Trophoblast cell (in vitro differentiated cells and primary cell): ENCODE measurements around the gene BHMT.

Experiments
- DNase-seq, 2 donors: peaks; one replicate each; pipeline ENCODE4 v3.0.0-alpha.2; 2016
- H2AFZ ChIP-seq: 2 replicates; pipeline ENCODE4 v1.6.1; 2013; ENCODE audit warnings: low read length, moderate library complexity, mild to moderate bottlenecking; ENCODE audit not compliant: insufficient read depth, poor library complexity
- H2AK5ac ChIP-seq: 2 replicates; pipeline ENCODE4 v1.6.1; 2013; ENCODE audit warnings: mild to moderate bottlenecking, low read length
- H2BK120ac ChIP-seq: 2 replicates; pipeline ENCODE4 v1.6.1; 2013; ENCODE audit warnings: low read length, mild to moderate bottlenecking, moderate library complexity; ENCODE audit not compliant: insufficient read depth, poor library complexity
- H2BK12ac ChIP-seq: 2 replicates; pipeline ENCODE4 v1.6.1; 2013; ENCODE audit warnings: mild to moderate bottlenecking, low read length, moderate library complexity
- H2BK5ac ChIP-seq: 2 replicates; pipeline ENCODE4 v1.6.1; 2013; ENCODE audit warnings: low read length, low read depth, moderate library complexity, mild to moderate bottlenecking; ENCODE audit not compliant: poor library complexity
- H3K14ac ChIP-seq: 2 replicates; pipeline ENCODE4 v1.6.1; 2013; ENCODE audit warnings: mild to moderate bottlenecking, low read length
- H3K18ac ChIP-seq: 2 replicates; pipeline ENCODE4 v1.6.1; 2013; ENCODE audit warnings: mild to moderate bottlenecking, low read length
- H3K23ac ChIP-seq: 2 replicates; pipeline ENCODE4 v1.6.1; 2013; ENCODE audit warnings: low read length
- H3K27ac ChIP-seq: 2 replicates; pipeline ENCODE4 v1.5.1; 2013; ENCODE audit warnings: low read depth, mild to moderate bottlenecking, inconsistent platforms, low read length, moderate library complexity
- H3K27me3 ChIP-seq: 2 replicates; pipeline ENCODE4 v1.6.1; 2013; ENCODE audit warnings: inconsistent platforms, mild to moderate bottlenecking, low read length, moderate library complexity; ENCODE audit not compliant: insufficient read depth
- H3K36me3 ChIP-seq, 2 experiments: 1 replicate in 1 of 2; 2 replicates in 1 of 2; pipeline ENCODE4 v1.6.1; 2013; ENCODE audit warnings: low read length in 2 of 2, mild to moderate bottlenecking in 2 of 2, moderate library complexity in 1 of 2; ENCODE audit not compliant: insufficient read depth in 2 of 2, control insufficient read depth in 1 of 2
- H3K4ac ChIP-seq: 2 replicates; pipeline ENCODE4 v1.6.1; 2013; ENCODE audit warnings: low read depth, mild to moderate bottlenecking, low read length, moderate library complexity
- H3K4me1 ChIP-seq, 2 experiments: 1 replicate in 1 of 2; 2 replicates in 1 of 2; pipeline ENCODE4 v1.6.1; 2013; ENCODE audit warnings: low read length in 2 of 2, mild to moderate bottlenecking in 2 of 2, moderate library complexity in 1 of 2; ENCODE audit not compliant: insufficient read depth in 2 of 2, control insufficient read depth in 1 of 2
- H3K4me2 ChIP-seq: 2 replicates; pipeline ENCODE4 v1.6.1; 2013; ENCODE audit warnings: inconsistent platforms, mild to moderate bottlenecking, low read length, moderate library complexity
- H3K4me3 ChIP-seq: 2 replicates; pipeline ENCODE4 v1.5.1; 2013; ENCODE audit warnings: mild to moderate bottlenecking, low read depth, low read length, inconsistent platforms
- H3K79me1 ChIP-seq: one replicate; pipeline ENCODE4 v1.6.1; 2013; ENCODE audit warnings: low read length
- H3K79me2 ChIP-seq: 2 replicates; pipeline ENCODE4 v1.6.1; 2013; ENCODE audit warnings: low read length, mild to moderate bottlenecking; ENCODE audit not compliant: control insufficient read depth, insufficient read depth, poor library complexity
- H3K9ac ChIP-seq: 2 replicates; pipeline ENCODE4 v1.6.1; 2013; ENCODE audit warnings: mild to moderate bottlenecking, low read length
- H3K9me3 ChIP-seq: 2 replicates; pipeline ENCODE4 v1.6.1; 2013; ENCODE audit warnings: low read depth, mild to moderate bottlenecking, control low read depth, inconsistent platforms, low read length; ENCODE audit not compliant: insufficient read depth
- H4K12ac ChIP-seq: 2 replicates; pipeline ENCODE4 v1.6.1; 2013; ENCODE audit warnings: low read depth, mild to moderate bottlenecking, low read length, moderate library complexity
- H4K8ac ChIP-seq: 2 replicates; pipeline ENCODE4 v1.6.1; 2013; ENCODE audit warnings: low read depth, mild to moderate bottlenecking, low read length, moderate library complexity
- H4K91ac ChIP-seq: one replicate; pipeline ENCODE4 v1.6.1; 2013; ENCODE audit warnings: low read depth, mild to moderate bottlenecking, low read length, moderate library complexity
- WGBS: extraction: QIAGEN DNeasy Blood & Tissue Kit; methylation state at CpG from one replicate; pipeline ENCODE4 v1.1.7; 2013; ENCODE audit warnings: missing lambda C conversion rate; ENCODE audit not compliant: insufficient read length, insufficient coverage; ENCODE audit errors: extremely low coverage; 5-methylcytosine and 5-hydroxymethylcytosine counted together

The BHMT gene

GRCh38 chr5:79136618-79137017 is 25.0 kb downstream of the BHMT start:
- Histone ChIP-seq H4K12ac (no peak overlapping the region), H2BK12ac (no peak overlapping the region), H3K23ac (no peak overlapping the region), H4K8ac (no peak overlapping the region), H3K79me2 (no peaks in the 10 kb centered on the region), H3K27me3 (no peaks in the 10 kb centered on the region), H4K91ac (no peak overlapping the region), H3K36me3 (no peaks in the 10 kb centered on the region), H3K27ac (no peak overlapping the region), H2BK5ac (no peak overlapping the region), H3K4me3 (no peak overlapping the region), H2AK5ac (no peak overlapping the region), H3K9me3 (no peaks in the 10 kb centered on the region), H3K18ac (no peak overlapping the region), H3K79me1 (no peaks in the 10 kb centered on the region), H3K4ac (no peak overlapping the region), H2AFZ (no peak overlapping the region), H3K14ac (no peak overlapping the region), H3K9ac (no peak overlapping the region), H3K4me1 (no peaks in the 10 kb centered on the region), H2BK120ac (no peak overlapping the region), H3K4me2 (no peak overlapping the region)
- DNase-seq = no peak
- WGBS = no CpG with 5 or more reads among the region's 2 CpGs

GRCh38 chr5:79140553-79140952 is 28.9 kb downstream of the BHMT start:
- Histone ChIP-seq H2BK120ac (no peak overlapping the region), H4K8ac (no peak overlapping the region), H2AK5ac (no peak overlapping the region), H3K4me1 (no peaks in the 10 kb centered on the region), H3K4ac (no peak overlapping the region), H3K9ac (no peak overlapping the region), H3K36me3 (no peaks in the 10 kb centered on the region), H3K23ac (no peak overlapping the region), H4K12ac (no peak overlapping the region), H3K9me3 (no peaks in the 10 kb centered on the region), H3K14ac (no peak overlapping the region), H3K27me3 (no peaks in the 10 kb centered on the region), H3K79me2 (no peaks in the 10 kb centered on the region), H2AFZ (no peak overlapping the region), H3K4me2 (no peak overlapping the region), H3K18ac (no peak overlapping the region), H4K91ac (no peak overlapping the region), H3K4me3 (no peak overlapping the region), H2BK5ac (no peak overlapping the region), H3K79me1 (no peaks in the 10 kb centered on the region), H2BK12ac (no peak overlapping the region), H3K27ac (no peak overlapping the region)
- no CpG with 5 or more reads among the region's 3 CpGs for WGBS
- no peak for DNase-seq

- Histone ChIP-seq H3K79me1 (no peaks in the 10 kb centered on the region), H3K4ac (no peak overlapping the region), H3K23ac (no peak overlapping the region), H3K14ac (no peak overlapping the region), H3K4me3 (no peak overlapping the region), H3K18ac (no peak overlapping the region), H4K12ac (no peak overlapping the region), H3K27me3 (no peaks in the 10 kb centered on the region), H2BK12ac (no peak overlapping the region), H2AFZ (no peak overlapping the region), H3K4me2 (no peak overlapping the region), H3K9ac (no peak overlapping the region), H4K91ac (no peak overlapping the region), H3K4me1 (no peaks in the 10 kb centered on the region), H2BK120ac (no peak overlapping the region), H2BK5ac (no peak overlapping the region), H3K9me3 (no peaks in the 10 kb centered on the region), H4K8ac (no peak overlapping the region), H3K27ac (no peak overlapping the region), H3K79me2 (no peaks in the 10 kb centered on the region), H2AK5ac (no peak overlapping the region), H3K36me3 (no peaks in the 10 kb centered on the region)
- WGBS = 100% methylated on average over 1 of the region's 6 CpGs
- DNase-seq = no peak
Observed at GRCh38 chr5:79143684-79144379, 32.2 kb downstream of the BHMT start.

GRCh38 chr5:79147076-79147475 is 35.5 kb downstream of the BHMT start:
- Histone ChIP-seq H2BK12ac (no peak overlapping the region), H3K18ac (no peak overlapping the region), H2BK5ac (no peak overlapping the region), H3K4me3 (no peak overlapping the region), H3K4me2 (no peak overlapping the region), H3K23ac (no peak overlapping the region), H3K9ac (no peak overlapping the region), H3K79me1 (no peaks in the 10 kb centered on the region), H3K9me3 (no peaks in the 10 kb centered on the region), H4K91ac (no peak overlapping the region), H3K4me1 (no peaks in the 10 kb centered on the region), H2BK120ac (no peak overlapping the region), H2AK5ac (no peak overlapping the region), H4K8ac (no peak overlapping the region), H3K27me3 (no peaks in the 10 kb centered on the region), H3K79me2 (no peaks in the 10 kb centered on the region), H2AFZ (no peak overlapping the region), H3K4ac (no peak overlapping the region), H4K12ac (no peak overlapping the region), H3K27ac (no peak overlapping the region), H3K14ac (no peak overlapping the region), H3K36me3 (no peaks in the 10 kb centered on the region)
- DNase-seq = no peak
